ENCODE results near the gene RHBDF2. TPM values are rescaled to one million over a fixed set of nuclear protein-coding genes. Genes with fewer than 3 reads are reported as not detected.

Gene RHBDF2
- total and polyA plus RNA-seq, 2 donors (not counting 1 experiment from before 2014, with no cell fraction given) = 288 to 482 TPM

DNA sequence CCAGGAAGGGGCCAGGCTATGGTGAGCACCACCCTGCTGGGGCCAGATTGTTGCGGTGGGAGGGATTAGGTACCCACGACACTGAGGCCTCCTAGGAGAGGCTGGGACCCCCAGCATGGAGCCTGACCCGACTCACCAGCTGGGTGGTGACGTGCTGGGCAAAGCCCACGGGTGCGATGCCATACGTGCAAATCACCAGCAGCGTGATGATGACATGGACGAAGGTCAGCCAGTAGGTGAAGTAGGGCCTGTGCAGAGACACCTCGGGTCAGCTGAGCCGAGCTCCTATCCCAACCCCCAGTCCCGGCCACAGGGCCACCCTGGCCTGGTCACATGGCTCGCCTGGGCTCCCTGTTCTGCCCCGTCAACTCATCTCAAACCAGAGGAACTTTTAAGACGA is 26.3 kb downstream of the RHBDF2 start:
- no peak overlapping the region for H3K4me3 ChIP-seq (ENCODE audit: control extremely low read depth in 1 of 5, extremely low read depth in 1 of 5, insufficient read depth in 1 of 5, low read depth in 2 of 5, low read length in 4 of 5)

GRCh38 chr17:76474238-76474637 is 27.0 kb downstream of the RHBDF2 start:
- no peak overlapping the region for H3K4me2 ChIP-seq (replicated peaks; ENCODE audit: low read depth, low read length, poor library complexity, severe bottlenecking)
- H3K79me2 ChIP-seq (ENCODE audit: control insufficient read depth, insufficient read depth, low read length) = peaks cover 8% of the 10 kb centered on the region
- Mint-ChIP-seq H3K4me1 (peaks cover 30% of the 10 kb centered on the region), H3K9me3 (ENCODE audit: insufficient read depth) (no peaks in the 10 kb centered on the region), H3K4me3 (no peak overlapping the region), H3K27me3 (no peaks in the 10 kb centered on the region), H3K27ac (peak overlapping the region; percentile 26)
- peaks cover 42% of the 10 kb centered on the region for H4K20me1 ChIP-seq (ENCODE audit: control insufficient read depth, insufficient read depth, low read length, poor library complexity, severe bottlenecking)
- no peak for ATAC-seq (ENCODE audit: low read depth)
- H3K36me3 ChIP-seq (replicated peaks in 1 of 2; ENCODE audit: control extremely low read depth in 1 of 2, control insufficient read depth in 1 of 2, extremely low read depth in 1 of 2, insufficient read depth in 2 of 2, low read length in 1 of 2) = peaks cover 0 to 93% of the 10 kb centered on the region in 2 experiments
- WGBS (ENCODE audit: insufficient coverage) = 98% methylated on average over 14 of the region's 14 CpGs
- H3K4me1 ChIP-seq (ENCODE audit: control insufficient read depth in 2 of 2, insufficient read depth in 2 of 2, low read length in 2 of 2) = peaks cover 3 to 23% of the 10 kb centered on the region in 2 donors
- H3K27me3 ChIP-seq (replicated peaks in 1 of 4; ENCODE audit: control extremely low read depth in 1 of 4, control insufficient read depth in 3 of 4, insufficient read depth in 4 of 4, low read length in 3 of 4) = no peaks in the 10 kb centered on the region
- DNase-seq = no peak
- H3K4me3 ChIP-seq (ENCODE audit: control extremely low read depth in 1 of 5, extremely low read depth in 1 of 5, insufficient read depth in 1 of 5, low read depth in 2 of 5, low read length in 4 of 5) = no peak overlapping the region
- no peak overlapping the region for H3K9ac ChIP-seq (ENCODE audit: low read length)
- ChIA-PET POLR2A (interaction anchor here (23.6 kb wide), 1 partner anchor 24 kb away, joined by 478 read pairs; the partner anchor contains the start of gene RHBDF2), CTCF (interaction anchor here (1.0 to 6.2 kb wide), 10 partner anchors 15 to 66 kb away, joined by 3 to 39 read pairs (median 6); partner anchors contain the start of gene RHBDF2)
- intact Hi-C loops (cut with micrococcal nuclease) = no loop called here
- no peak overlapping the region for H2AFZ ChIP-seq (ENCODE audit: insufficient read depth, low read depth, low read length, poor library complexity, severe bottlenecking)
- no peaks in the 10 kb centered on the region for H3K9me3 ChIP-seq (ENCODE audit: control extremely low read depth in 1 of 3, control insufficient read depth in 2 of 3, insufficient read depth in 1 of 3, low read length in 2 of 3)
- H3K27ac ChIP-seq (ENCODE audit: low read length in 2 of 2) = peak overlapping the region in 1 of 2 donors; percentile 3
- TF ChIP-seq, protein P1, sequence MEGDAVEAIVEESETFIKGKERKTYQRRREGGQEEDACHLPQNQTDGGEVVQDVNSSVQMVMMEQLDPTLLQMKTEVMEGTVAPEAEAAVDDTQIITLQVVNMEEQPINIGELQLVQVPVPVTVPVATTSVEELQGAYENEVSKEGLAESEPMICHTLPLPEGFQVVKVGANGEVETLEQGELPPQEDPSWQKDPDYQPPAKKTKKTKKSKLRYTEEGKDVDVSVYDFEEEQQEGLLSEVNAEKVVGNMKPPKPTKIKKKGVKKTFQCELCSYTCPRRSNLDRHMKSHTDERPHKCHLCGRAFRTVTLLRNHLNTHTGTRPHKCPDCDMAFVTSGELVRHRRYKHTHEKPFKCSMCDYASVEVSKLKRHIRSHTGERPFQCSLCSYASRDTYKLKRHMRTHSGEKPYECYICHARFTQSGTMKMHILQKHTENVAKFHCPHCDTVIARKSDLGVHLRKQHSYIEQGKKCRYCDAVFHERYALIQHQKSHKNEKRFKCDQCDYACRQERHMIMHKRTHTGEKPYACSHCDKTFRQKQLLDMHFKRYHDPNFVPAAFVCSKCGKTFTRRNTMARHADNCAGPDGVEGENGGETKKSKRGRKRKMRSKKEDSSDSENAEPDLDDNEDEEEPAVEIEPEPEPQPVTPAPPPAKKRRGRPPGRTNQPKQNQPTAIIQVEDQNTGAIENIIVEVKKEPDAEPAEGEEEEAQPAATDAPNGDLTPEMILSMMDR (IDR thresholded peaks at IDR 0.05) = no peak
- no peak for TF ChIP-seq EZH2 (IDR thresholded peaks at IDR 0.05; ENCODE audit: borderline replicate concordance, insufficient read depth, low read depth, low read length, poor library complexity, severe bottlenecking)

More for the DNA sequence above, 26.3 kb downstream of the RHBDF2 start:
- H3K27me3 Mint-ChIP-seq = no peaks in the 10 kb centered on the region
- Histone ChIP-seq H3K27me3 (replicated peaks in 1 of 4; ENCODE audit: control extremely low read depth in 1 of 4, control insufficient read depth in 3 of 4, insufficient read depth in 4 of 4, low read length in 3 of 4) (no peaks in the 10 kb centered on the region), H4K20me1 (ENCODE audit: control insufficient read depth, insufficient read depth, low read length, poor library complexity, severe bottlenecking) (peaks cover 41% of the 10 kb centered on the region), H3K9me3 (ENCODE audit: control extremely low read depth in 1 of 3, control insufficient read depth in 2 of 3, insufficient read depth in 1 of 3, low read length in 2 of 3) (no peaks in the 10 kb centered on the region), H3K4me1 (ENCODE audit: control insufficient read depth in 2 of 2, insufficient read depth in 2 of 2, low read length in 2 of 2) (peaks cover 8 to 27% of the 10 kb centered on the region in 2 donors), H2AFZ (ENCODE audit: insufficient read depth, low read depth, low read length, poor library complexity, severe bottlenecking) (no peak overlapping the region), H3K9ac (ENCODE audit: low read length) (no peak overlapping the region), H3K4me2 (replicated peaks; ENCODE audit: low read depth, low read length, poor library complexity, severe bottlenecking) (no peak overlapping the region), H3K36me3 (replicated peaks in 1 of 2; ENCODE audit: control extremely low read depth in 1 of 2, control insufficient read depth in 1 of 2, extremely low read depth in 1 of 2, insufficient read depth in 2 of 2, low read length in 1 of 2) (peaks cover 0 to 94% of the 10 kb centered on the region in 2 experiments), H3K79me2 (ENCODE audit: control insufficient read depth, insufficient read depth, low read length) (peaks cover 14% of the 10 kb centered on the region), H3K27ac (ENCODE audit: low read length in 2 of 2) (peak overlapping the region in 1 of 2 donors; percentile 3)
- intact Hi-C loops (cut with micrococcal nuclease) = no loop called here
- H3K27ac Mint-ChIP-seq = no peak overlapping the region
- ChIA-PET CTCF (interaction anchor here (0.6 to 6.2 kb wide), 12 partner anchors 14 to 153 kb away, joined by 3 to 39 read pairs (median 6); partner anchors contain the start of gene RHBDF2), POLR2A (interaction anchor here (23.6 kb wide), 1 partner anchor 23 kb away, joined by 478 read pairs; the partner anchor contains the start of gene RHBDF2)
- no peaks in the 10 kb centered on the region for H3K9me3 Mint-ChIP-seq (ENCODE audit: insufficient read depth)
- no peak overlapping the region for H3K4me3 Mint-ChIP-seq
- DNase-seq = no peak
- no peak for TF ChIP-seq EZH2 (IDR thresholded peaks at IDR 0.05; ENCODE audit: borderline replicate concordance, insufficient read depth, low read depth, low read length, poor library complexity, severe bottlenecking)
- TF ChIP-seq, protein P1 (IDR thresholded peaks at IDR 0.05) = no peak
- no peak for ATAC-seq (ENCODE audit: low read depth)
- H3K4me1 Mint-ChIP-seq = peaks cover 35% of the 10 kb centered on the region
- WGBS (ENCODE audit: insufficient coverage) = 98% methylated on average over 15 of the region's 15 CpGs

Data from B cell (primary cell).